HG02885 (cell line): Measurements from ENCODE around the gene SPON1.
"Not testable (repeated sequence)": the region's sequence is repeated elsewhere in the genome, so short reads cannot be mapped to it uniquely, and the experiment has no call there.

Experiments
- ATAC-seq: cut with Tn5 transposase; IDR thresholded peaks from one replicate; pipeline ENCODE4 v1.9.1; 2021; ENCODE audit warnings: mild to moderate bottlenecking; ENCODE audit not compliant: unreplicated experiment, poor library complexity

SPON1 gene

GRCh38 chr11:14259878-14260277 lies 297.4 kb downstream of the SPON1 start:
- ATAC-seq: no peak

GRCh38 chr11:14261066-14261465 lies 298.5 kb downstream of the SPON1 start:
- ATAC-seq: no peak

GRCh38 chr11:14262271-14262846 lies 299.8 kb downstream of the SPON1 start:
- no peak for ATAC-seq

GRCh38 chr11:14264966-14265365 lies 302.4 kb downstream of the SPON1 start:
- no peak for ATAC-seq

GRCh38 chr11:14266622-14267021 lies 304.1 kb downstream of the SPON1 start:
- ATAC-seq: no peak

GRCh38 chr11:14267861-14268635 lies 305.5 kb downstream of the SPON1 start:
- ATAC-seq: no peak

GRCh38 chr11:14269692-14270573 lies 307.4 kb downstream of the SPON1 start:
- peak; percentile 48 for ATAC-seq

- peak; percentile 69 for ATAC-seq
Measured at GRCh38 chr11:14270690-14271542, 308.4 kb downstream of the SPON1 start.

- ATAC-seq: no peak
Measured at GRCh38 chr11:14273895-14274294, 311.4 kb downstream of the SPON1 start.

- no peak for ATAC-seq
Measured at GRCh38 chr11:14275076-14275475, 312.6 kb downstream of the SPON1 start.

- not testable (repeated sequence) for ATAC-seq
Measured at GRCh38 chr11:14278869-14279268, 316.3 kb downstream of the SPON1 start.

- no peak for ATAC-seq
Measured at GRCh38 chr11:14288189-14288935, 325.8 kb downstream of the SPON1 start.

GRCh38 chr11:14290422-14290821 lies 327.9 kb downstream of the SPON1 start:
- no peak for ATAC-seq

GRCh38 chr11:14299921-14300320 lies 337.4 kb downstream of the SPON1 start:
- ATAC-seq: no peak

GRCh38 chr11:14300661-14301304 lies 338.3 kb downstream of the SPON1 start:
- ATAC-seq: peak; percentile 93

- no peak for ATAC-seq
Measured at GRCh38 chr11:14304601-14305000, 342.1 kb downstream of the SPON1 start.

GRCh38 chr11:14305649-14306048 lies 343.1 kb downstream of the SPON1 start:
- ATAC-seq: no peak

GRCh38 chr11:14306481-14306880 lies 344.0 kb downstream of the SPON1 start:
- ATAC-seq: no peak
